ENCODE data around the gene SMC4.

Gene SMC4

DNA sequence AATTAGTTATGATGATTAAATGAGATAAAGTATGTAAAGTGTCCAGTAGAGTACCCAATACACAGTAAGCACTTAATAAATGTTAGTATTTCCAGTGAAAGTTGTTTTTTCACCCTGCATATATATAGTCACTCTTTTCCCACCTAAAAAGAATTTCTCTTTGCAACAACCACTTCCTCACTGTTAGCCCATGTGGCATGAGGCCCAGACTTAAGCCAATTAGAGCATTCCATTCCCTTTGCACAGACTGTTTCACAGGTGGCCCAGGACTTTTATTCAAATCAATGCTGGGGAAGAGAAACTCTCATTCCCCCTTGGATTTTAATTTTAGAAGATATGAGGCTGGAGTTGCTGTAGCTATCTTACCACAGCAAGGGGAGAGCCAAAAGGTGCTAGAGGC is 4.2 kb upstream of the SMC4 start:
- no peak for DNase-seq

DNA sequence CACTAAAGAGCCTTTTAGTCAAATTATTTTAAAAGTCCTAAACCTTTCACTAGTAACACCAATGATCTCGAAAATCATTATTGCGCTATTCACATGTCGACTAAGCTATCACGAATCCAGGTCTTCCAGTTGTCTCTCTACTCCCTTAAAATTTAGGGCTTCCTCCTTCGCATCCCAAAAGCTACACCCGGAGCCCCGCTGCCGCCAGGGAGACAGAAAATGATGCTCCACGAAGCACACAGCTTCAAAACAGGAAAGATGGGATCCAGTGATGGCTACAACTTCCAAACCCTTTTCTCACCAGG is 678 bp upstream of the SMC4 start:
- DNase-seq: no peak

- DNase-seq: peak; percentile 37
Measured at GRCh38 chr3:160400030-160400701, 716 bp downstream of the SMC4 start.

GRCh38 chr3:160400702-160401150 is 1.3 kb downstream of the SMC4 start:
- no peak for DNase-seq

GRCh38 chr3:160401291-160402095 is 2.0 kb downstream of the SMC4 start:
- DNase-seq: no peak

GRCh38 chr3:160402221-160403027 is 3.0 kb downstream of the SMC4 start:
- DNase-seq: no peak

DNA sequence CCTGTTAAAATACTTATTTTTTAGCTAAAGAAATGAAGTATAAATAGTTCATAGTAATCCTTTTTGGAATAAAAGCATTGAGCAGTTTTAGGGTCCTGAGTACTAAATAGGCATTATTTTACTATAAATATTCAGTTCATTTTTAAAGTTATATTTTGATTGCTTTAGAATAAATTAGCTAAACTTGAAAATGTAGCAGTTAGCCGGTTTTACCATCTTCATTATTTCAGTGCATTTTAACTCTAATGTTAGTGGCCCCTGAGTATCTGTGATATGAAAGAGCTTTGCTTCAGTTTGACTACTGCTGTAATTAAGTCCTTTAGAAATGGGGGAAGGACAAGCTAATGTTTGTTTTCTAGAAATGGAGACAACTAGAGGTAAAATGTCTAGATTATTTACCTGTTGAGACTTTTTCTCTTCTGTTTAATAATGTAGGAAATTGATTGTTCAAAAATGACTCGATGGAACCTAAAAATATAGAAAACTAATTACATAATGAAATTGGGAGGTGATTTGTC is 3.6 kb downstream of the SMC4 start:
- no peak for DNase-seq

DNA sequence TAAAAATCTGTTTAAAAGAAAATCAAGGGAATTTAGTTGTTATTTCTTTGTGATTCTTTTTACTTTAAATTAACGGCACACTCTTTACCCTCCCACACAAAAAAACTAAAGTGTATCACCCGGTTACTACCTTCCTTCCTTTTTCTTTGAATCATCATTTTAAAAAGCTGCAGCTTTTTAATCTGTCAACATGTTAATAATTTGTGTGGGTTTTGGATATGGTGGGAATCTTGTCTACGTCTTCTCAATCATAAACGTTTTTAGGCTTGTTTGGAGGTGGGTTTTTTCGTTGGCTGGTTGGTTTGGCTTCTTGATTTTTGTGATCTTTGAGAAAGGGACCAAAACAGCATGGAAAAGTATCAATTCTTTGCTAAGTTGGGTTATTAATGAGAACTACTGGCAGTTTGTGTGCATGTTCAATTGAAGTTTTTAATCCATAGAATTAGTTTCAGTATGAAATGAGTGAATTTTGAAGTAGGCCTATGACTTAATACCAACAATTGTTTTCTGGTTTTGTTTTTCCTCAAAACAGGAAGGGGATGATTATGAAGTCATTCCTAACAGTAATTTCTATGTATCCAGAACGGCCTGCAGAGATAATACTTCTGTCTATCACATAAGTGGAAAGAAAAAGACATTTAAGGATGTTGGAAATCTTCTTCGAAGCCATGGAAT is 4.5 kb downstream of the SMC4 start:
- no peak for DNase-seq

- no peak for DNase-seq
Measured at GRCh38 chr3:160409812-160410610, 10.6 kb downstream of the SMC4 start.

- no peak for DNase-seq
Measured at GRCh38 chr3:160412477-160412876, 13.0 kb downstream of the SMC4 start.

DNA sequence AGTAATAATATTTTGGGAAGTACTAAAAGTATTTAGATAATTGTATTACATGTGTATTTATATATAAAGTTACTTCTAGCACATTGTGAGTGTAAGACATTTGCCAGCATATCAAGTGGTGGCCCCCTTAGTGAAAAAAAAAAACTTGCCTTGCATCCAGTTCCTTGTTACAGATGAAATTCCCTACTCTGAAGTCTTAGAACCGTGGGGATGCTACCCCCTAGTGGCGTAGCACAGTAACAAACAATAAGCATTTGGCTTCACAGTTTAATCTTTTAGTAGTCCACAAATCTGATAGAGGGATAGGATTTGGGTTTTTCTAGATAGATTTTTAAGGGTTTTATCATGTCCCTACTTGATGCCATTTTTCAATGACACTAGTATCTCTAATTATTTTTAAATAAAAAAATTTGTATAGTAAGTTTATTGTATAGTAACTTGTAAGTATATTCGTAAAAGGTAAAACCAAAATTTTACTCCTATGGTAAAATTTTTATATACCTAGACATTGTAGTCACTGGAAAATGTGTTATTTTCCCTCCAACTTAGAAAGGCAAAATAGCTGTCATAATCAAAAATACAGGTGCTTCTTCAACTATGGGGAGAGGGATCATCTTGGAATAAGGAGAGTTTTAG is 14.3 kb downstream of the SMC4 start:
- peak; percentile 27 for DNase-seq

DNA sequence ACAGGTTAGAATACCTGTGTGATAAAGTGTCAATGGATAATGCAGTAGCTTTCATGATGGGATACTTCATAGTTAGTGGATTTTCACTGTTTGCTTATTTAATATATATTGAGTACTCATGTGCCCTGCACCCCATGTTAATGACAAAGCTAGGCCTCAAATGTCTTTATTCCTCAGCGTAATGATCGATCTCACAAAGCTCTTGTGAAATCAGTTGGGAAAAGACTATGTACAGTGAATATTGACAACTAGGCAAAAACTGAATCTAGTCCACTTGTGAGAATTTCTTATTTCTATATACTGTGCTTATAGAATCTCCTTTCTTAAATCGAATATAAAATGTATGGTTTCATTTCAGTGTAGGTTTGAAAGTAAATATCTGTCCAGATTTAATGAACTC is 17.9 kb downstream of the SMC4 start:
- DNase-seq: no peak

DNA sequence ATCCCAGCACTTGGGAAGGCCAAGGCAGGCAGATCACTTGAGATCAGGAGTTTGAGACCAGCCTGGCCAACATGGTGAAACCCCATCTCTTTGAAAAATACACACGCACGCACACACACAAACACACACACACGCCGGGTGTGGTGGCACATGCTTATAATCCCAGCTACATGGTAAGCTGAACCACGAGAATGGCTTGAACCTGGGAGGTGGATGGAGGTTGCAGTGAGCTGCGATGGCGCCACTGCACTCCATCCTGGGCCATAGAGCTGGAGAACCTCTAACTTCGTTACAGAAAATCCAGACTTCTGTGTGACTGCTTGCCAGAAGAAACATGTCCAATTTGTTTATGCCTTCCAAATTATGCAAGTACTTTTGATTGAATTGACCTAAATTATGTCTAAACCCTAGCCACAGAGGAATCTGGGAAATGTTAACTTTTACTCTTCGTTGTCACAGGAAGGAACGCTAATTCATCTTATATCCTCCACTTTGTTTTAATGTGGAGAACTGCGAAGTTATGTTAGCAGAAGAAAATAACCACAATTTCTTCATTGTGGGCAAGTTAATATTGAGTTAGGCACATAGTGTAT is 28.5 kb downstream of the SMC4 start:
- no peak for DNase-seq

DNA sequence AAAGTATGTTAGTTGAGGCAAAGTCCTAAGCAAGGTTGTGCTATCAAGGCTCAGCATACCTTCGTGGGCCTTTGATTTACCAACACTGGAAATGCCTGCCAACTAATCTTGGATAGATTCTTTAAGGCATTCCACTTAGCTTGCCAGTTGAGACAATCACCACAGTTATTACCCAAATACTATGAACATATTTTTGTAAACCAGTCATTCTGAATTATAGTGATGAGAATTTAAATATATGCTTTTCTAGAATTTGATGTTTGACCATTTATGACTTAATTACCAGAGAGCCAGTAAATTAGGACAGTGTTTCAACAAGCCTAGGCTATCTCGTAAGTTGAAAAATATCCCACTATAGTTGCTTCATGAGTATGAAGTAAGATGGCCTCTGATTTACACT is 34.6 kb downstream of the SMC4 start:
- no peak for DNase-seq

DNA sequence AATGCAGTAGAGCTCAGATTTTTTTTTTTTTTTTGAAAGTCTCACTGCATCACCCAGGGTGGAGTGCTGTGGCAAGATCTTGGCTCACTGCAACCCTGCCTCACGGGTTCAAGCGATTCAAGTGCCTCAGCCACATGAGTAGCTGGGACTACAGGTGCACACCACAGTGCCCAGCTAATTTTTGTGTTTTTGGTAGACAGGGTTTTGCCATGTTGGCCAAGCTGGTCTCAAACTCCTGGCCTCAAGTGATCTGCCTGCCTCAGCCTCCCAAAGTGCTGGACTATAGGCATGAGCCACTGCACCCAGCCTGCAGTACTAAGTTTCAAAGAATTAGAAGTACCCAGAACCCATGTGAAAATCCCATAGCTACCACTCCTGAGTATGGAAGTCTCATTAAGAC is 35.6 kb downstream of the SMC4 start:
- no peak for DNase-seq

GRCh38 chr3:160435747-160436146 is 36.3 kb downstream of the SMC4 start:
- DNase-seq: no peak

GRCh38 chr3:160437083-160437455 is 37.6 kb downstream of the SMC4 start:
- DNase-seq: no peak

- no peak for DNase-seq
Measured at GRCh38 chr3:160440687-160441086, 41.2 kb downstream of the SMC4 start.

DNA sequence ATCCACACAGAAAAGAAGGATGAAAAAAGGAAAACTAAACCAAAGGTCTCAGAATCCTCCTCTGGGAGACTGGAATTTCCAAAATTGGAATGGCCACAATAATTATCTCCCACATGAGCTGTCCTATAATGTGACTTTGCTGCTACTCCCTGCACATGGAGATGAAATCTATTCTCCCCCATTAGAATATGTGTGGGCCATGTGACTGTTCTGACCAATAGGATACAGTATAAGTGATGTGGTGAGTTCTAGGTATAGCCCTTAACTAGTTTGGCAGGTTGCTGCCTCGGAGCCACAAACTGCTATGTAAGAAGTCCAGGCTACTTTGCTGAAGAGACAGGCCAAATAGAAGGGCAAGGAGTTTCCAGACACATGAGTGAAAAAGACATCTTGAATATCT is 45.0 kb downstream of the SMC4 start:
- DNase-seq: no peak

DNA sequence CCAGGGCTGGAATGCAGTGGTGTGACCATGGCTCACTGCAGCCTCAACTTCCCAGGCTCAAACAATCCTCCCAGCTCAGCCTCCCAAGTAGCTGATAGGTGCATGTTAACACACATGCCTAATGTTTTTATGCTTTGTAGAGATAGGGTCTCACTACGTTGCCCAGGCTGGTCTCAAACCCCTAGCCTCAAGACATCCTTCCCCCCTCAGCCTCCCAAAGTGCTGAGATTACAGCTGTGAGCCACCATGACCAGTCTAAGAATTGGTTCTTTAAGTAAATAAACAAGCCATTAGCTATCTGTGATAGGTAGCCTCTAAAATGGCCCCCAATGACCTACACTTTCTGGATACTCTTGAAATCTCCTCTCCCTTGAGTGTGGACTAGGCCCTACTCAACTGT is 46.4 kb downstream of the SMC4 start:
- DNase-seq: no peak

DNA sequence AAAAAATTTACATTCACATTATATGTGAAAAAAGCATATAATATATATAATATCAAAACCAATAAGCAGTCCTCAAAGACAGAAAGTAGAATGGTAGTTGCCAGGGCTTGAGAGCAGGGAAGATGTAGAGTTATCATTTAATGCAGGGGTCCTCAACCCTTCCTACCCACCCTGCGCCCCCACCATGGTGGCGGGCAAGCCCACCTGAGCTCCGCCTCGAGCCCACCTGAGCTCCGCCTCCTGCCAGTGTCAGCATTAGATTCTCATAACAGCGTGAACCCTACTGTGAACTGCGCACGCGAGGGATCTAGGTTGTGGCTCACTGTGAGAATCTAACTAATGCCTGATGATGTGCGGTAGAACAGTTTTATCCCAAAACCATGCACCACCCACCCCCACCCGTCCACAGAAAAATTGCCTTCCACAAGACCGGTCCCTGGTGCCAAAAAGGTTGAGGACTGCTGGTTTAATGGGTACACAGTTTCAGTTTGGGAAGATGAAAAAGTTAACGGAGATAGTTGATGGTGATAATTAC is 47.1 kb downstream of the SMC4 start:
- no peak for DNase-seq

All from T1000 (cell line).